LNCaP clone FGC (cell line): ENCODE measurements around the gene SLC49A4.

ENCODE experiments used
- DNase-seq: peaks from one replicate; pipeline ENCODE4 v3.0.0-alpha.2; 2011; ENCODE audit warnings: low read depth
- H3K4me3 ChIP-seq: 2 replicates; pipeline ENCODE4 v1.5.1; 2011; ENCODE audit warnings: mild to moderate bottlenecking, low read depth, low read length, control low read depth
- CTCF ChIP-seq: IDR thresholded peaks from 2 replicates; pipeline ENCODE4 v1.5.1; 2012; ENCODE audit warnings: mild to moderate bottlenecking; ENCODE audit not compliant: control insufficient read depth, insufficient read depth; ENCODE audit errors: extremely low read depth

The SLC49A4 gene

GRCh38 chr3:122898298-122898697, 103.4 kb downstream of the SLC49A4 start:
- TF ChIP-seq CTCF: no peak
- no peak overlapping the region for H3K4me3 ChIP-seq
- no peak for DNase-seq

- no peak for DNase-seq
- H3K4me3 ChIP-seq: no peak overlapping the region
- TF ChIP-seq CTCF: no peak
Observed at GRCh38 chr3:122902326-122902725, 107.5 kb downstream of the SLC49A4 start.

- TF ChIP-seq CTCF: no peak
- DNase-seq: no peak
- no peak overlapping the region for H3K4me3 ChIP-seq
Observed at GRCh38 chr3:122903171-122903570, 108.3 kb downstream of the SLC49A4 start.

GRCh38 chr3:122907471-122907870, 112.6 kb downstream of the SLC49A4 start:
- no peak for DNase-seq
- H3K4me3 ChIP-seq: no peak overlapping the region
- no peak for TF ChIP-seq CTCF

- no peak for DNase-seq
- H3K4me3 ChIP-seq: no peak overlapping the region
- no peak for TF ChIP-seq CTCF
Observed at GRCh38 chr3:122908251-122908650, 113.4 kb downstream of the SLC49A4 start.

- no peak for TF ChIP-seq CTCF
- H3K4me3 ChIP-seq: no peak overlapping the region
- DNase-seq: no peak
Observed at GRCh38 chr3:122911901-122912300, 117.0 kb downstream of the SLC49A4 start.

- H3K4me3 ChIP-seq: no peak overlapping the region
- TF ChIP-seq CTCF: no peak
- no peak for DNase-seq
Observed at GRCh38 chr3:122912772-122913538, 118.1 kb downstream of the SLC49A4 start.
